ENCODE measurements around the gene PROM1. TPM values are rescaled to one million over a fixed set of nuclear protein-coding genes. Genes with fewer than 3 reads are reported as not detected.

PROM1 gene
- total RNA-seq, 1 donor from 2014 or later = 0.93 TPM

DNA sequence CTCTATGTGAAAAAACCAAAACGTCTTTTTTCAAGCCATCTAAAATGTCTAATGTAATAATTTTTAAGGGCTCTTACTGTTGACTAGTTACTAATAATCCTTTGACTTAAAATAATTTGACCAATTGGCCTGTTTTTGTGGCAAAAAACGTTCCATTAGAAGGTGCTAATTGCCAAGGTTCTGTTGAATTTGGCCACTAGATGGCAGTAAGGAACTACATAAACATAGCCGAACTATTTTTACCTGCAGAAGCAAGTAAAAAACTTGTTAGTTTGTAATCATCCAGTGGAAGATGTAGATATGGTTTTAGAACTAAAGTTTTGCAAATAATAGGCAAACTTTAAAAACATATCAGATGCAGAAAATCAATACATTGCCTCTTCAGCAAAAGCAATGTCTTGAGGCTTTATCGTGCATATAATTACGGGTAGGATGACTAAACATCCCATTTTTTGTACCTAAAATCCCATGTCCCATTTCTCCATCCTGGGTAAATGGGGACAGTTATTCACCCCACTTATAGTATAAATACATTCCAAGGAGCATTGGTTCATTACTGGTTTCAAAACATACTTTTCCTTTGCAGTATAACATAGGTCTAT is 57.6 kb downstream of the PROM1 start:
- peak; percentile 58 for ATAC-seq
- intact Hi-C loops (cut with DNase I) = loop anchor here (10.0 kb wide), 1 partner anchor 239 kb away; no protein-coding TSS in a partner anchor
- Histone ChIP-seq H3K27me3 (no peaks in the 10 kb centered on the region), H3K4me3 (no peak overlapping the region), H3K27ac (no peak overlapping the region), H3K4me1 (no peaks in the 10 kb centered on the region), H3K36me3 (no peaks in the 10 kb centered on the region), H3K9me3 (no peaks in the 10 kb centered on the region)
- TF ChIP-seq, protein P1, sequence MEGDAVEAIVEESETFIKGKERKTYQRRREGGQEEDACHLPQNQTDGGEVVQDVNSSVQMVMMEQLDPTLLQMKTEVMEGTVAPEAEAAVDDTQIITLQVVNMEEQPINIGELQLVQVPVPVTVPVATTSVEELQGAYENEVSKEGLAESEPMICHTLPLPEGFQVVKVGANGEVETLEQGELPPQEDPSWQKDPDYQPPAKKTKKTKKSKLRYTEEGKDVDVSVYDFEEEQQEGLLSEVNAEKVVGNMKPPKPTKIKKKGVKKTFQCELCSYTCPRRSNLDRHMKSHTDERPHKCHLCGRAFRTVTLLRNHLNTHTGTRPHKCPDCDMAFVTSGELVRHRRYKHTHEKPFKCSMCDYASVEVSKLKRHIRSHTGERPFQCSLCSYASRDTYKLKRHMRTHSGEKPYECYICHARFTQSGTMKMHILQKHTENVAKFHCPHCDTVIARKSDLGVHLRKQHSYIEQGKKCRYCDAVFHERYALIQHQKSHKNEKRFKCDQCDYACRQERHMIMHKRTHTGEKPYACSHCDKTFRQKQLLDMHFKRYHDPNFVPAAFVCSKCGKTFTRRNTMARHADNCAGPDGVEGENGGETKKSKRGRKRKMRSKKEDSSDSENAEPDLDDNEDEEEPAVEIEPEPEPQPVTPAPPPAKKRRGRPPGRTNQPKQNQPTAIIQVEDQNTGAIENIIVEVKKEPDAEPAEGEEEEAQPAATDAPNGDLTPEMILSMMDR (IDR thresholded peaks at IDR 0.05) = peak; percentile 88
- DNase-seq = no peak

DNA sequence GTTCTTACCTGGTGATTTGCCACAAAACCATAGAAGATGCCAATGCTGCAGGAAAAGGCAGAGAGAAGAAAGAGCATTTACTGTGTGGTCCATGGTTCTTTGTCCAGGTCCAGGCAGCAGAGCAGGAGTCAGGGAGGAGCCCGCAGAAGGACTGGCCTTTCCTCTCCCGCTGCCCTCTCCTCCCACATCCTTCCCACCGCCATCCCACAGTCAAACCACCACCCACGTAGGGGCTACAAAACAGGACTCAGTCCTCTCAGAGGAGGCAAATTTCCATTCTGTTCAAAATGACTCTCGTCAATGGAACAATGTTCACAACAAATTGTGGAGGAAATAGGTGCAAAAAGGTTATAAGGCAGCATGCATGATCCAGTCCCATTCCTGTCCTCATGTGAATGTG is 58.6 kb downstream of the PROM1 start:
- H3K27me3 ChIP-seq = no peaks in the 10 kb centered on the region
- no peaks in the 10 kb centered on the region for H3K4me1 ChIP-seq
- intact Hi-C loops (cut with DNase I) = loop anchor here (10.0 kb wide), 1 partner anchor 240 kb away; no protein-coding TSS in a partner anchor
- ATAC-seq (no peak), DNase-seq (no peak)
- TF ChIP-seq, protein P1 (IDR thresholded peaks at IDR 0.05) = no peak
- H3K27ac ChIP-seq = no peak overlapping the region
- no peaks in the 10 kb centered on the region for H3K36me3 ChIP-seq
- H3K9me3 ChIP-seq = no peaks in the 10 kb centered on the region
- no peak overlapping the region for H3K4me3 ChIP-seq

DNA sequence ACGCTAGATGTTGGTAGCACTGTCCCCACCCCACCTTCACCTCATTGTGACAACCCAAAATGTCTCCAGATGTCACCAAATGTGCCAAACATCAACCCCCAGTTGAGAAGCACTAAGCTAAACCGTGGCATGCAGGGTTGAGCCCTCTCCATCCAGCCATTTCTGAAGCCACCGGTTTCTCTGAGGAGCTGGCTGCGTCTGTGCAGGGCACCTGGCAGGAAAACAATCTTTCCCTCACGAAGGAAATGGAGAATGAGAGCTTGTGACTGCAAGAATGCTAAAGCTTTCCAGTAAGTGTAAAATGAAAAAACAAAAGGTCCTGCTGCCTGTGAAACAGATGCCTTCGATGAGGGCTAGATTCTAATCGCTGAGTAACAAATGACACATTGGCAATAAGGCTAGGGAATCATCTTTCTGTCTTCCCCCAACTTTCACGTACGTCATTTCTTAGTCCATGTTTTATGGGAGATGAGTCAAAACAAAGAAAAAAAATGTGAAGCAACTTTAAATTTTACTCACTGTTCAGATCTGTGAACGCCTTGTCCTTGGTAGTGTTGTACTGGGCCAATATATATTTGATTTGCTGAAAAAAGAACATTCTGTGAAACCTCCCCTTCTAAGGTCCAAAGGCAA is 59.9 kb downstream of the PROM1 start:
- DNase-seq = no peak

DNA sequence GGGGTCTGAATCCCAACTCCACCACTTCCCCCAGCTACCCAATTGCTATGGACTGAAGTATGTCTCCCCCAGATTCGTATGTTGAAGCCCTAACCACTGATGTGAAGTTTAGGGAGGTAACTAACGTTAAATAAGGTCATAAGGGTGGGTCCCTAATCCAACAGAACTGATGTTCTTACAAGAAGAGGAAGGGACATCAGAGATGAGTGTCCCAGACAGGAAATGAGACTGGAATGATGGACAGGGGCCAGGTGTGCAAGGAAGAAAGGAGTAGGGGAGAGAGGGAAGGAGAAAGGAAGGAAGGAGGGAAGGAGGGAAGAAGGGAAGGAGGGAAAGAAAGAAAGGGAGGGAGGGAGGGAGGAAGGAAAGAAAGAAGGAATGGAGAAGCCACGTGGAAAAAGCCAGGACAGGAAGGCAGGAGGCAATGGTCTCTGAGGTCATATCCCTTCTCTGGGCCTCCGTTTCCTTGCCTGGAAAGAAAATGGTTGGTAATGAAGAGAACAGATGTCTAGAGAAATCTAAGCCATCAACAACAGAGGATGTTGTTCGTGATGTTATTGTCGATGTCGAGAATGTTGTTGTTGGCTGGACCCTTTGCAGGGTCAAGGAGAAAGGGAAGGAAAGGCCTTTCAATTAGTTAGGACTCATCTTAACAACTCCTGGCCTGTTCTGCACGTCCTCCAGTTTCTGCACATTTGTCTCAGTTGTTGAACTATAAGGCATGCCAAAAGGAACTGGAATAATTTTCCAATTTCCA is 61.8 kb downstream of the PROM1 start:
- DNase-seq = no peak
- Histone ChIP-seq H3K36me3 (no peaks in the 10 kb centered on the region), H3K4me3 (no peak overlapping the region), H3K4me1 (no peaks in the 10 kb centered on the region), H3K27ac (no peak overlapping the region), H3K27me3 (no peaks in the 10 kb centered on the region), H3K9me3 (no peaks in the 10 kb centered on the region)
- ATAC-seq = no peak
- TF ChIP-seq, protein P1 (IDR thresholded peaks at IDR 0.05) = no peak
- intact Hi-C loops (cut with DNase I) = loop anchor here (10.0 kb wide), 1 partner anchor 243 kb away; no protein-coding TSS in a partner anchor

More for the DNA sequence above, 59.9 kb downstream of the PROM1 start:
- TF ChIP-seq, protein P1 (IDR thresholded peaks at IDR 0.05) = no peak
- Histone ChIP-seq H3K27ac (no peak overlapping the region), H3K27me3 (no peaks in the 10 kb centered on the region), H3K4me1 (no peaks in the 10 kb centered on the region), H3K4me3 (no peak overlapping the region), H3K9me3 (no peaks in the 10 kb centered on the region), H3K36me3 (no peaks in the 10 kb centered on the region)
- no peak for ATAC-seq
- intact Hi-C loops (cut with DNase I) = loop anchor here (10.0 kb wide), 1 partner anchor 241 kb away; no protein-coding TSS in a partner anchor

DNA sequence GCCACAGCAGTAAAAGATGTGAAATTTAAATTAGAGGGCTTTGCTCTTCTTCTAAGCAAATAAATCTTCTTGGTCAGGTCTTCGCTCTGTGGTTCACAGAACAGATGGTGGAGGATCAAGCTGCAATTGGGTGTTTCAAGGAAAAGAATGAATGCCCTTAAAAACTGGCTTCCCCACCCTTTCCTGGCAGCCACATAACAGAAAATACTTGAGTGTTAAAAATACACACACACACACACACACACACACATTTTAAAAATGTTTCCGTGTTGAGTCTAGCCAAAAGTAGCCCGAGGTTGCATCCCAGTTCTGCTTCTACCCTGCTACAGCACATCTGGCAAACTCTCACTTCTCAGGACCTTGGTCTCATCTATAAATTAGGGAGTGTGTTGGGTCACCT is 64.2 kb downstream of the PROM1 start:
- TF ChIP-seq, protein P1 (IDR thresholded peaks at IDR 0.05) = no peak
- intact Hi-C loops (cut with DNase I) = loop anchor here (10.0 kb wide), 1 partner anchor 245 kb away; no protein-coding TSS in a partner anchor
- no peak for ATAC-seq

More for the DNA sequence above, 64.2 kb downstream of the PROM1 start:
- DNase-seq = no peak
- no peaks in the 10 kb centered on the region for H3K4me1 ChIP-seq
- no peaks in the 10 kb centered on the region for H3K36me3 ChIP-seq
- no peaks in the 10 kb centered on the region for H3K9me3 ChIP-seq
- no peak overlapping the region for H3K27ac ChIP-seq
- no peaks in the 10 kb centered on the region for H3K27me3 ChIP-seq
- H3K4me3 ChIP-seq = no peak overlapping the region

Measured in upper lobe of right lung (tissue), 1 donor.